GM13976 (cell line): Measurements from ENCODE around the gene VARS2.

ENCODE experiments used
- DNase-seq: peaks from one replicate; pipeline ENCODE4 v3.0.0; 2012; ENCODE audit warnings: low spot score
- CTCF ChIP-seq: IDR thresholded peaks from 2 replicates; pipeline ENCODE4 v1.5.1; 2012; ENCODE audit warnings: borderline replicate concordance, mild to moderate bottlenecking; ENCODE audit not compliant: insufficient read depth; ENCODE audit errors: extremely low read depth, missing control alignments, control extremely low read depth
- in situ Hi-C: fragments of 300-500 bp; cut with MboI; formaldehyde crosslinking; loops from one replicate; pipeline ENCODE4 v1.12.0; 2022; ENCODE audit warnings: low sequenced_read_pairs, mixed read lengths, inconsistent platforms; ENCODE audit not compliant: unreplicated experiment

VARS2 gene

GRCh38 chr6:30972816-30973215 lies 58.8 kb downstream of the VARS2 start:
- in situ Hi-C loops, result no loop called here
- TF ChIP-seq CTCF, result no peak
- no peak for DNase-seq

- TF ChIP-seq CTCF, result no peak
- DNase-seq, result no peak
- in situ Hi-C loops, result no loop called here
Measured at GRCh38 chr6:30974490-30975252, 60.6 kb downstream of the VARS2 start.
